Tibial nerve (tissue), 4 donors: ENCODE measurements around the gene PTPRD.

Experiments
- EP300 ChIP-seq, 2 donors: sonication (generic); formaldehyde crosslinking; IDR thresholded peaks; one replicate each; pipeline ENCODE4 v1.6.1; 2017; ENCODE audit warnings: antibody characterized with exemption in 2 of 2, mild to moderate bottlenecking in 1 of 2
- POLR2A ChIP-seq, 2 donors: fragments of 450-650 bp; IDR thresholded peaks; one replicate each; pipeline ENCODE4 v1.6.1; 2017; ENCODE audit warnings: antibody characterized with exemption in 2 of 2, mild to moderate bottlenecking in 2 of 2, moderate library complexity in 2 of 2
- TF ChIP-seq, protein P1 (sequence below), 5 experiments: fragments of 200-600 bp in 3 of 5; fragments of 450-650 bp in 2 of 5; sonication (generic) in 3 of 5; IDR thresholded peaks; one replicate each; pipeline ENCODE4 v1.5.1; 2016 to 2019; ENCODE audit warnings: antibody characterized with exemption in 5 of 5, mild to moderate bottlenecking in 3 of 5, moderate library complexity in 2 of 5

DNA sequence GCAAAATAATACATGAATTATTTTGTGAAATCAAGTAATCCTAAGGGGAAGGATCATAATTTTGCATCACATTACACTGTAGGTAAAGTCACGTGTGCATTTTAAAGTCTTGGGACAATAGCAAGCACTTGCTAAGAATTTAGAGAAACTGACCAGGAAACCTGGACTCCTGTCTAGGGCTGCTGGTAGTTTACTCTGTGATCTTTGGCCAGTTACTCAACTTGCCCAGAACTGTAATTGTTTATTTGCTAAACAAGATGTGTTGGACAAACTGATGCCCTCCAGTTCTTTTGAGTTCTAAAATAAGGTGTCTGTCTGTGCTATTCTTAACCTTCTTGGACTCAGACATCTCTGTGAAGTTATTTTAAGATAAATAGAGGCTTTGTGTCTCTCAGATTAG, 2218.5 kb downstream of the PTPRD start:
- TF ChIP-seq, protein P1, sequence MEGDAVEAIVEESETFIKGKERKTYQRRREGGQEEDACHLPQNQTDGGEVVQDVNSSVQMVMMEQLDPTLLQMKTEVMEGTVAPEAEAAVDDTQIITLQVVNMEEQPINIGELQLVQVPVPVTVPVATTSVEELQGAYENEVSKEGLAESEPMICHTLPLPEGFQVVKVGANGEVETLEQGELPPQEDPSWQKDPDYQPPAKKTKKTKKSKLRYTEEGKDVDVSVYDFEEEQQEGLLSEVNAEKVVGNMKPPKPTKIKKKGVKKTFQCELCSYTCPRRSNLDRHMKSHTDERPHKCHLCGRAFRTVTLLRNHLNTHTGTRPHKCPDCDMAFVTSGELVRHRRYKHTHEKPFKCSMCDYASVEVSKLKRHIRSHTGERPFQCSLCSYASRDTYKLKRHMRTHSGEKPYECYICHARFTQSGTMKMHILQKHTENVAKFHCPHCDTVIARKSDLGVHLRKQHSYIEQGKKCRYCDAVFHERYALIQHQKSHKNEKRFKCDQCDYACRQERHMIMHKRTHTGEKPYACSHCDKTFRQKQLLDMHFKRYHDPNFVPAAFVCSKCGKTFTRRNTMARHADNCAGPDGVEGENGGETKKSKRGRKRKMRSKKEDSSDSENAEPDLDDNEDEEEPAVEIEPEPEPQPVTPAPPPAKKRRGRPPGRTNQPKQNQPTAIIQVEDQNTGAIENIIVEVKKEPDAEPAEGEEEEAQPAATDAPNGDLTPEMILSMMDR (IDR thresholded peaks at IDR 0.05), result no peak
- TF ChIP-seq POLR2A (IDR thresholded peaks at IDR 0.05) (no peak), EP300 (IDR thresholded peaks at IDR 0.05) (no peak)
